Urinary bladder (tissue), 4 donors: ENCODE data around the gene SIDT2. TPM values are rescaled to one million over a fixed set of nuclear protein-coding genes. Genes with fewer than 3 reads are reported as not detected.
"Not testable (repeated sequence)": the region's sequence is repeated elsewhere in the genome, so short reads cannot be mapped to it uniquely, and the experiment has no call there.

Source experiments
- DNase-seq: peaks from one replicate; pipeline ENCODE4 v3.0.0-alpha.2; 2015; ENCODE audit errors: extremely low spot score
- H3K27ac ChIP-seq: one replicate; pipeline ENCODE4 v1.5.1; 2013; ENCODE audit warnings: low read depth, mild to moderate bottlenecking, moderate library complexity
- H3K36me3 ChIP-seq: one replicate; pipeline ENCODE4 v1.6.1; 2013; ENCODE audit warnings: mild to moderate bottlenecking, moderate library complexity; ENCODE audit not compliant: insufficient read depth
- H3K4me1 ChIP-seq: one replicate; pipeline ENCODE4 v1.6.1; 2013; ENCODE audit warnings: mild to moderate bottlenecking, moderate library complexity; ENCODE audit not compliant: insufficient read depth
- H3K4me3 ChIP-seq: one replicate; pipeline ENCODE4 v1.5.1; 2013; ENCODE audit warnings: low read depth, low read length
- WGBS: extraction: QIAGEN DNeasy Blood & Tissue Kit; methylation state at CpG from one replicate; pipeline ENCODE4 v1.1.7; 2013; 5-methylcytosine and 5-hydroxymethylcytosine counted together
- polyA plus RNA-seq: library from polyadenylated mRNA; stranded (reverse); fragments of 200-250 nt; gene quantifications from one replicate; pipeline ENCODE4 v1.2.3, GENCODE V29; 2013
- total RNA-seq: library from RNA; depleted of rRNA; stranded (reverse); fragments of >200 nt; gene quantifications from one replicate; pipeline ENCODE4 v1.2.3, GENCODE V29; 2014
- donor health status: healthy with polysubstance abuse.
- donor health status: healthy.

SIDT2 gene
- total and polyA plus RNA-seq, 2 donors = 19.6 to 31.6 TPM

GRCh38 chr11:117179048-117179999, 781 bp downstream of the SIDT2 start:
- no peak for DNase-seq
- H3K4me3 ChIP-seq = peak overlapping the region; percentile 90
- WGBS = under 1% methylated on average over 39 of the region's 39 CpGs
- H3K4me1 ChIP-seq = no peaks in the 10 kb centered on the region
- no peaks in the 10 kb centered on the region for H3K36me3 ChIP-seq
- peak overlapping the region; percentile 79 for H3K27ac ChIP-seq

- WGBS = 12% methylated on average over 4 of the region's 4 CpGs
- no peak for DNase-seq
- H3K4me3 ChIP-seq = peak overlapping the region; percentile 90
- H3K36me3 ChIP-seq = no peaks in the 10 kb centered on the region
- H3K27ac ChIP-seq = no peak overlapping the region
- H3K4me1 ChIP-seq = no peaks in the 10 kb centered on the region
Measured at GRCh38 chr11:117180020-117180419, 1.5 kb downstream of the SIDT2 start.

DNA sequence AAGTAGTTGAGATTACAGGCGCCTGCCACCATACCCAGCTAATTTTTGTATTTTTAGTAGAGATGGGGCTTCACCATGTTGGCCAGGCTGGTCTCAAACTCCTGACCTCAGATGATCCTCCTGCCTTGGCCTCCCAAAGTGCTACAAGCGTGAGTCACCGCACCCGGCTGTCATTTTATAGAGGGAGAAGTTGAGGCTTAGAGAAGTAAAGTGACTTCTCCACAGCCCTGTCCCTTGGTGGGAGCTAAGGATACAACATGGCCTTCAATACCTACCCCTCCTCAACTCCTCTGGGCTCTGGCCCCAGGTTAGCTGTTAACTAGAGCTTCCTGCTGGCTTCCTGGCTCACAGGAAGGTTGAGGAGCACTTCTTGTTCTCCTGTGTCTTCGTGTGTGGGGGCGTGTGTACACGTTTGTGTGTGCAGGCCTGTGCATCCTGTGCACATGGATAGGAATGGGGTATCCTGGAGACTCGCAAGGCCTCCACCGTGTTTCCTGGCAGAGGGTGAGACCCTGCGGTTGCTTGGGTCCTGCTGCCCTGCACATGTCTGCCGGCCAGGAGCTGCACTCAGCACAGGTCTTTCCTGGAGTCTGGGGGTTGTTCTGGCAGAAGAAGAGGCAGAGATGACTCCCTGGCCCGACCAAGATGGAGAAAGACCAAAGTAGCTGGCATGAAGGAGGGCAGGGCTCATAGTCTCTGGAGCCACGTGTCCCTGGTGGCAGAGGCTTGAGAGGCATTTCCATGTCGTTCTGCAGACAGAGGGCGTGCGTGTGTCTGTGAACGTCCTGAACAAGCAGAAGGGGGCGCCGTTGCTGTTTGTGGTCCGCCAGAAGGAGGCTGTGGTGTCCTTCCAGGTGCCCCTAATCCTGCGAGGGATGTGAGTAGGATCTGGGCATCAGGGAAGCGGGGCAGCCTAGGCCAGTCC, 2.4 kb downstream of the SIDT2 start:
- no peaks in the 10 kb centered on the region for H3K36me3 ChIP-seq
- no peak for DNase-seq
- no peak overlapping the region for H3K4me3 ChIP-seq
- H3K4me1 ChIP-seq = no peaks in the 10 kb centered on the region
- WGBS = 44% methylated on average over 22 of the region's 22 CpGs
- H3K27ac ChIP-seq = no peak overlapping the region

GRCh38 chr11:117181586-117182550, 3.3 kb downstream of the SIDT2 start:
- H3K4me3 ChIP-seq = no peak overlapping the region
- no peaks in the 10 kb centered on the region for H3K4me1 ChIP-seq
- H3K36me3 ChIP-seq = no peaks in the 10 kb centered on the region
- no peak overlapping the region for H3K27ac ChIP-seq
- 86% methylated on average over 22 of the region's 22 CpGs for WGBS
- no peak for DNase-seq

GRCh38 chr11:117182551-117182935, 4.0 kb downstream of the SIDT2 start:
- Histone ChIP-seq H3K27ac (no peak overlapping the region), H3K4me3 (no peak overlapping the region), H3K36me3 (no peaks in the 10 kb centered on the region), H3K4me1 (no peaks in the 10 kb centered on the region)
- no peak for DNase-seq
- WGBS = 93% methylated on average over 10 of the region's 10 CpGs

DNA sequence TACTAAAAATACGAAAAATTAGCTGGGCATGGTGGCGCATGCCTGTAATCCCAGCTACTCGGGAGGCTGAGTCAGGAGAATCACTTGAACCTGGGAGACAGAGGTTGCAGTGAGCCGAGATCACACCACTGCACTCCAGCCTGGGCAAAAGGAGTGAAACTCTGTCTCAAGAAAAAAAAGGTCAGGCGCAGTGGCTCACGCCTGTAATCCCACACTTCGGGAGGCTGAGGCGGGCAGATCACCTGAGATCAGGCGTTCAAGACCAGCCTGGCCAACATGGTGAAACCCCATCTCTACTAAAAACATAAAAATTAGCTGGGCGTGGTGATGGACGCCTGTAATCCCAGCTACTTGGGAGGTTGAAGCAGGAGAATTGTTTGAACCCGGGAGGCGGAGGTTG, 4.6 kb downstream of the SIDT2 start:
- H3K4me1 ChIP-seq, DNase-seq, H3K27ac ChIP-seq, H3K36me3 ChIP-seq, H3K4me3 ChIP-seq: not testable (repeated sequence)
- WGBS = 96% methylated on average over 13 of the region's 13 CpGs

- DNase-seq = no peak
- 85% methylated on average over 11 of the region's 11 CpGs for WGBS
- Histone ChIP-seq H3K4me3 (no peak overlapping the region), H3K4me1 (no peaks in the 10 kb centered on the region), H3K27ac (no peak overlapping the region), H3K36me3 (no peaks in the 10 kb centered on the region)
Measured at GRCh38 chr11:117183724-117184349, 5.3 kb downstream of the SIDT2 start.

GRCh38 chr11:117185736-117186430, 7.3 kb downstream of the SIDT2 start:
- no peak for DNase-seq
- H3K4me1 ChIP-seq = no peaks in the 10 kb centered on the region
- no peak overlapping the region for H3K27ac ChIP-seq
- no peaks in the 10 kb centered on the region for H3K36me3 ChIP-seq
- no peak overlapping the region for H3K4me3 ChIP-seq
- WGBS = 90% methylated on average over 5 of the region's 5 CpGs

GRCh38 chr11:117186431-117186761, 7.9 kb downstream of the SIDT2 start:
- H3K36me3 ChIP-seq = no peaks in the 10 kb centered on the region
- no peak overlapping the region for H3K27ac ChIP-seq
- DNase-seq = no peak
- H3K4me3 ChIP-seq = no peak overlapping the region
- H3K4me1 ChIP-seq = no peaks in the 10 kb centered on the region
- WGBS = 96% methylated on average over 4 of the region's 4 CpGs

GRCh38 chr11:117187007-117187406, 8.5 kb downstream of the SIDT2 start:
- no peak overlapping the region for H3K4me3 ChIP-seq
- 77% methylated on average over 6 of the region's 6 CpGs for WGBS
- no peak for DNase-seq
- no peaks in the 10 kb centered on the region for H3K36me3 ChIP-seq
- H3K27ac ChIP-seq = no peak overlapping the region
- H3K4me1 ChIP-seq = no peaks in the 10 kb centered on the region

- H3K4me1 ChIP-seq = no peaks in the 10 kb centered on the region
- no peak for DNase-seq
- H3K27ac ChIP-seq = no peak overlapping the region
- no peaks in the 10 kb centered on the region for H3K36me3 ChIP-seq
- WGBS = 91% methylated on average over 13 of the region's 13 CpGs
- H3K4me3 ChIP-seq = no peak overlapping the region
Measured at GRCh38 chr11:117187428-117187798, 8.9 kb downstream of the SIDT2 start.

DNA sequence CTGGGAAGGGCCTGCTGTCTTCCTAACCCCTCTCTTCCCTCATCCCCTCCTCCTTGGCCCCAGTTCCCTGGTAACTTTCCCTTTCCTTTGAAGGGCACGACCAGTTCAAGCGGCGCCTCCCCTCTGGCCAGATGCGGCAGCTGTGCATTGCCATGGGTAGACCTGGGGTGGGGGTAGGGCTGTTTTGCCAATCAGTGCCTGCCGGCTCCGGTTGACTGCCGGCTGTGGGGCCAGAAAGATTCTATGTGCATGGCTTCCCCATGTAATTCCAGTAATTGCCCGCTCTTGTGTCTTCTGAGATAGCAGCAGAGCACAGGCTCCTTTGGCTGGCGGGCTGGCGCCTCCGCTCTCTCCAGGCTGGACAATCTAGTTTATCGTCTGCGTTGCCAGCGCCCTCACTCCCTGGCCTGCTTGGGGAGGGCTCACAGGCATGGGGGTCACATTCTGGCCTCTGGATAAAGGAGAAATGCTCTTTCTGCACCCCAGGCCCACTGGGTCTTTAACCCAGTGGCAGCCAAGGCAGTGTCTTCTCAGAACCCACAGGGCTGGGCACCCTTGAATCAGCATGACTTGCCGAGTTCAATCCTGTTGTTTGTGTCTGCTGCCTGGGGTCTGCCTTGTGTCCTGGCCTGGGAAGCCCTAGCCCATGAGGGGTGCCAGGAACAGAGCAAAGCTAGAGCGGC, 9.4 kb downstream of the SIDT2 start:
- Histone ChIP-seq H3K4me1 (no peaks in the 10 kb centered on the region), H3K4me3 (no peak overlapping the region), H3K27ac (no peak overlapping the region), H3K36me3 (no peaks in the 10 kb centered on the region)
- WGBS = 88% methylated on average over 16 of the region's 16 CpGs
- no peak for DNase-seq
